Type B pancreatic cell (in vitro differentiated cells): ENCODE data around the gene CYP4B1. TPM values are rescaled to one million over a fixed set of nuclear protein-coding genes. Genes with fewer than 3 reads are reported as not detected.

Experiments
- DNase-seq: peaks from one replicate; pipeline ENCODE4 v3.0.0; 2021; ENCODE audit warnings: mixed read lengths; ENCODE audit not compliant: unreplicated experiment; ENCODE audit errors: extremely low spot score
- H3K27ac Mint-ChIP-seq: 2 replicates; pipeline ENCODE4 v1.8.0; 2021; ENCODE audit warnings: mild to moderate bottlenecking, mixed read lengths
- H3K27me3 Mint-ChIP-seq: 2 replicates; pipeline ENCODE4 v1.8.0; 2021; ENCODE audit warnings: mixed read lengths
- H3K36me3 Mint-ChIP-seq: 2 replicates; pipeline ENCODE4 v1.8.0; 2021; ENCODE audit warnings: mixed read lengths
- H3K4me1 Mint-ChIP-seq: one replicate; pipeline ENCODE4 v1.8.0; 2021; ENCODE audit warnings: mixed read lengths; ENCODE audit not compliant: unreplicated experiment
- H3K4me3 Mint-ChIP-seq: 2 replicates; pipeline ENCODE4 v1.8.0; 2021; ENCODE audit warnings: mild to moderate bottlenecking, mixed read lengths
- H3K9me3 Mint-ChIP-seq: 2 replicates; pipeline ENCODE4 v1.8.0; 2021; ENCODE audit warnings: mixed read lengths
- total RNA-seq: library from RNA; stranded (reverse); gene quantifications from 2 replicates; pipeline ENCODE4 v1.2.1, GENCODE V29; 2021; ENCODE audit warnings: low replicate concordance
- TF ChIP-seq, protein P1 (sequence below): fragments of 200-600 bp; sonication (generic); conservative IDR thresholded peaks from 2 replicates; pipeline ENCODE4 v1.5.0; 2021; ENCODE audit warnings: antibody characterized with exemption, mild to moderate bottlenecking

Gene CYP4B1
- total RNA-seq, 1 donor from 2014 or later: 25.7 TPM

DNA sequence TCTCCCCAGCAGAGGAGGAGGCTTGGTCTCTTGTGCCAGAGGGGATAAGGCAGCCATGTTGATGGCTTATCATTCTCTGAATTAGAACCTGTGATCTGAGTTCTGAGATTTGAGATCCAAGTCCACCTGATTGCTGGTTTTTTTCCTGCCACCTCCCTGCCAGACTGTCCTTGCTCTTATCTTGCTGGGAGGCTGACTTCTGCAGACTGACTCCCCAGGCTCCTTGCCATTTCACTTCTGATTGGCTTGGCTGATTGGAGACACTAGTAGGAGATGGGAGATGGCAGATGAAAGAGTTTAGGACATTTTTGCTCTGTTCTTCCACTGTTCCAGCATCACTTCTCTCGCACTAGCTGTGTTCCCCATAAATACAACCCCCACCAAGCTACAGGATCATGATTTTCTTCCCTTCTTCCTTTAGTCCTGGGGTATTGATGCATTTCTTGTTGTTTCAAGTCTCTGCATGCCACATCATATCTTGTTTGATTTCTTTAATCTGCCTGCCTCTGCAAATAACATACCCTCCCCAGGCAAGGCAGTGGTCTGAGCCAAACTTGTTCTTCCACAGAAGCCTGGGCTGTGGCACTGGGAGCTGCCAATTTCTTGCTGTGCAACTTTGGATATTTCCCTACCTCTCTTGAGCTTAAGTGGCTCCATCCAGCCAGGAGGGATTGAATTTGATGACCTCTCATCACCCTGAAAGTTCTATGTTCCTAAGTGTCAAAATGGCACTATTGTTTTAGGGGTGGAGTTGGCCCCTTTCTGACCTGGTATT, 963 bp upstream of the CYP4B1 start:
- no peaks in the 10 kb centered on the region for H3K36me3 Mint-ChIP-seq

DNA sequence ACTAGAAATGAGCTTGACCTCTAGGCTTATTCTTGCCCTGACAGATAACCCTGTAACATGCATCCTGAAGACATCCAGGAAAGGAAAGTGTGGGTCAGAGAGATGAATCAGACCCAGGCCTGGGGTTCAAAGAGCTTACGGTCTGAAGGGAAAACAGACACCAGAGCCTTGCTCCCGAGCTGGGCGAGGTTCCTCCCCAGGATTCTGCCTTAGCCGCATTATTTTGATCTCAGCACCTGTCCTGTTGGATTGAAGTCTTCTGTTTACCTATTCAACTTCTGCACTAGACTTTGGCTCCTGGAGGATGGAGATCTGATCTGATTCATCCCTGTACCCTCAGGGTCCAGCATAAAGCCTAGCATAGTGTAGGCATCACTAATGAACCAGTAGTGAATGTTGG, 1.9 kb downstream of the CYP4B1 start:
- Mint-ChIP-seq H3K9me3 (no peaks in the 10 kb centered on the region), H3K4me3 (peak overlapping the region; percentile 51), H3K4me1 (no peaks in the 10 kb centered on the region), H3K27ac (no peak overlapping the region), H3K36me3 (no peaks in the 10 kb centered on the region), H3K27me3 (no peaks in the 10 kb centered on the region)
- no peak for DNase-seq
- TF ChIP-seq, protein P1, sequence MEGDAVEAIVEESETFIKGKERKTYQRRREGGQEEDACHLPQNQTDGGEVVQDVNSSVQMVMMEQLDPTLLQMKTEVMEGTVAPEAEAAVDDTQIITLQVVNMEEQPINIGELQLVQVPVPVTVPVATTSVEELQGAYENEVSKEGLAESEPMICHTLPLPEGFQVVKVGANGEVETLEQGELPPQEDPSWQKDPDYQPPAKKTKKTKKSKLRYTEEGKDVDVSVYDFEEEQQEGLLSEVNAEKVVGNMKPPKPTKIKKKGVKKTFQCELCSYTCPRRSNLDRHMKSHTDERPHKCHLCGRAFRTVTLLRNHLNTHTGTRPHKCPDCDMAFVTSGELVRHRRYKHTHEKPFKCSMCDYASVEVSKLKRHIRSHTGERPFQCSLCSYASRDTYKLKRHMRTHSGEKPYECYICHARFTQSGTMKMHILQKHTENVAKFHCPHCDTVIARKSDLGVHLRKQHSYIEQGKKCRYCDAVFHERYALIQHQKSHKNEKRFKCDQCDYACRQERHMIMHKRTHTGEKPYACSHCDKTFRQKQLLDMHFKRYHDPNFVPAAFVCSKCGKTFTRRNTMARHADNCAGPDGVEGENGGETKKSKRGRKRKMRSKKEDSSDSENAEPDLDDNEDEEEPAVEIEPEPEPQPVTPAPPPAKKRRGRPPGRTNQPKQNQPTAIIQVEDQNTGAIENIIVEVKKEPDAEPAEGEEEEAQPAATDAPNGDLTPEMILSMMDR: no peak

More for the DNA sequence above, 963 bp upstream of the CYP4B1 start:
- no peak for DNase-seq
- Mint-ChIP-seq H3K27me3 (no peaks in the 10 kb centered on the region), H3K9me3 (no peaks in the 10 kb centered on the region), H3K4me3 (no peak overlapping the region), H3K27ac (no peak overlapping the region), H3K4me1 (no peaks in the 10 kb centered on the region)
- TF ChIP-seq, protein P1: no peak

DNA sequence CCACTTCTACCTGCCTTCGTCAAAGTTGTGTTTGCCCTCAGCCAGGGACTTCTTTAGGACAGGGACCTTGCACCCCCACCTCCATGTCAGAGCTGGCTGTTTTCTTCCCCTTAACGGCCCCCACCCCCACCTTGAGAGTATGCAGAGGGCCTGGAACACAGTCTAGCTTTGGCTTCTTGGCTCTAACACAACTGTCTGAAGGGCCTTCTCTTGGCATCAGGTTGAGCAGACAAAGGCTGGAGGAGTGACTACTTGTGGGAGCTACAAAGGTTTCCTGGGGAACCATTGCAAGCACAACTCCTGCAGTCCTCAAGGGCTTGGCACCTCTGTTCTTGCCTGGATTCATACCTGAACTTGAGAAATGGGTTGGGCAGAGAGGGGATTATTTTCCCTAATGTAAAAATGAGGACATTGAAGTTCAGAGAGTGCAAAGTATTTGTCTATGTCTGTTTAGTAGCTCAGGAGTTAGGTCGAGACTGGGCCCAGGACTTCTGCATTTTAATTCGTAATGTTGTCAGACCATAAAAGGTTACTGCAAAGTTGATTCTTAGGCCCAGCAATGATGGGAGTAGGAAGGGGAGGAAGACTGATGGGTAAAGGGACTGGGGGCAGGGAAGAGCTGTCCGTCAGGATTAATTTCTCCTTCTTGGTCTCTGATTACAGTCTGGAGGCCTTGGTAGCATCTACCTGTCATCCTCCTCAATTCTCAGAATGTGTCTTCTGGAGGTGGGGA, 2.6 kb downstream of the CYP4B1 start:
- DNase-seq: no peak
- H3K4me3 Mint-ChIP-seq: peak overlapping the region; percentile 75
- TF ChIP-seq, protein P1: no peak
- no peaks in the 10 kb centered on the region for H3K9me3 Mint-ChIP-seq
- H3K27ac Mint-ChIP-seq: peak overlapping the region; percentile 78
- no peaks in the 10 kb centered on the region for H3K27me3 Mint-ChIP-seq
- H3K36me3 Mint-ChIP-seq: no peaks in the 10 kb centered on the region
- H3K4me1 Mint-ChIP-seq: no peaks in the 10 kb centered on the region

DNA sequence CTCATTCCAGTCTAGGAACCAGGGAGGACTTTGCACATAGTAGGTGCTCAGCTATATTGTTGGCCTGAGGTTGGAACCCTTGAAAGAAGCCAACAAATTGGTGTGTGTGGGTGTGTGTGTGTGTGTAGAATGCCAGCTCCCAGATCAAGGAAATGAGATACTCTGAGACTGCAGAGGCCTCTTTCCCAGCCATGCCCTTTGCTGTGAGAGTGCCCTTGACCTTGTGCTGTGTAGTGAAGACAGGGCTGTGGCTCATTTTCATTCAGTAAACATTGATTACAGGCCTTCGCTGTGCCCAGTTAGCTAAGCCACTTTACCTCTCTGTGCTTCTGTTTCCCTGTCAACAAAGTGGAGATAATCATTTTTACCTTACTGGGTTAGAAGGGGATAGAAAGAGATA, 3.2 kb downstream of the CYP4B1 start:
- H3K27ac Mint-ChIP-seq: no peak overlapping the region
- no peaks in the 10 kb centered on the region for H3K36me3 Mint-ChIP-seq
- H3K9me3 Mint-ChIP-seq: no peaks in the 10 kb centered on the region
- TF ChIP-seq, protein P1: no peak
- peak overlapping the region; percentile 75 for H3K4me3 Mint-ChIP-seq
- DNase-seq: no peak
- no peaks in the 10 kb centered on the region for H3K4me1 Mint-ChIP-seq
- H3K27me3 Mint-ChIP-seq: no peaks in the 10 kb centered on the region

DNA sequence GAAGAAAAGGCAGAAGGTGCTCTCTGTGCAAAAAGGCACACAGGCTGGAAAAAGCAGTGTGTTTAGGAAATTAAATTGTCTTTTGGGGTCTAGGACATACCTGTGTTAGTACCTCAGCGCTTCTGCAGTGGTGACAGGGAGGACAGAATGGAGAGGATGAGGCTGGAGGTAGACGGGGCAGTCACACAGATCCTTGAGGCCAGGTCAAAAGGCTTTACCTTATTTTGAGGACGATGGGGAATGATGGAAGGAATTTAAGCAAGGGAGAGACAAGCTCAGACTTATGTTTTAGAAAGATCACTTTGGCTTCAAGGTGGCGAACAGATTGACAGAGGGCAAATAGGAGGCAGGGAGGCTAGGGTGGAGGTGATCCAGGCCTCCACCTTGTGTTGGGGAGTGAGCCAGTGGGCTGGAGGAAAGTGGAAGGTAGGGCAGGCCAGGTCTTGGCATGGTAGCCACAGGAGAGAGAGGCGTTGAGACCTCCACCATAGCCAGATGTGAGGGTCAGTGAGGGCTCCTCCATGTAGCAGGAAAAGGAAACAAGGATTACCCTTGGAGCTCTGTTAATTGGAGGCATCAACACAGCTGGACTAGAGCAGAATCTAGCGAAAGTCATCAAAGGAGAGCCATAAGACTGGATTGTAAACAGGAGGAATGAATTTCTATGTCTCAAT, 4.2 kb downstream of the CYP4B1 start:
- Mint-ChIP-seq H3K4me3 (no peak overlapping the region), H3K27me3 (no peaks in the 10 kb centered on the region), H3K36me3 (no peaks in the 10 kb centered on the region), H3K9me3 (peaks cover 9% of the 10 kb centered on the region), H3K4me1 (no peaks in the 10 kb centered on the region), H3K27ac (no peak overlapping the region)
- TF ChIP-seq, protein P1: no peak
- no peak for DNase-seq
